ENCODE data around the gene ARID1A.
"Not testable (repeated sequence)": the region's sequence is repeated elsewhere in the genome, so short reads cannot be mapped to it uniquely, and the experiment has no call there.

The ARID1A gene

GRCh38 chr1:26789931-26790330 is 94.1 kb downstream of the ARID1A start:
- DNase-seq = no peak

- no peak for DNase-seq
Measured at GRCh38 chr1:26790551-26790953, 94.7 kb downstream of the ARID1A start.

- DNase-seq = no peak
Measured at GRCh38 chr1:26791148-26791547, 95.3 kb downstream of the ARID1A start.

- no peak for DNase-seq
Measured at GRCh38 chr1:26791626-26792025, 95.8 kb downstream of the ARID1A start.

- no peak for DNase-seq
Measured at GRCh38 chr1:26792924-26793323, 97.1 kb downstream of the ARID1A start.

- no peak for DNase-seq
Measured at GRCh38 chr1:26794391-26794790, 98.6 kb downstream of the ARID1A start.

- no peak for DNase-seq
Measured at GRCh38 chr1:26797627-26798026, 101.8 kb downstream of the ARID1A start.

GRCh38 chr1:26799479-26800142 is 103.8 kb downstream of the ARID1A start:
- DNase-seq = peak; percentile 53

- DNase-seq = not testable (repeated sequence)
Measured at GRCh38 chr1:26803932-26804331, 108.1 kb downstream of the ARID1A start.

- DNase-seq = peak; percentile 64
Measured at GRCh38 chr1:26810105-26810504, 114.3 kb downstream of the ARID1A start.

GRCh38 chr1:26811057-26811456 is 115.2 kb downstream of the ARID1A start:
- peak; percentile 52 for DNase-seq

GRCh38 chr1:26811708-26812107 is 115.9 kb downstream of the ARID1A start:
- no peak for DNase-seq

- no peak for DNase-seq
Measured at GRCh38 chr1:26814377-26814776, 118.6 kb downstream of the ARID1A start.

GRCh38 chr1:26814893-26815292 is 119.1 kb downstream of the ARID1A start:
- no peak for DNase-seq

GRCh38 chr1:26820784-26821269 is 125.0 kb downstream of the ARID1A start:
- no peak for DNase-seq

- no peak for DNase-seq
Measured at GRCh38 chr1:26822737-26823395, 127.1 kb downstream of the ARID1A start.

GRCh38 chr1:26824731-26825130 is 128.9 kb downstream of the ARID1A start:
- no peak for DNase-seq

GRCh38 chr1:26826261-26827105 is 130.7 kb downstream of the ARID1A start, which contains the start of gene ZDHHC18:
TSS of gene ZDHHC18 (plus strand) at chr1:26826688. CDS start at chr1:26826805, 117 bp downstream.
- DNase-seq = peak; percentile 50

- no peak for DNase-seq
Measured at GRCh38 chr1:26827106-26827604, 131.3 kb downstream of the ARID1A start.

- no peak for DNase-seq
Measured at GRCh38 chr1:26827663-26828062, 131.8 kb downstream of the ARID1A start.

GRCh38 chr1:26828411-26828991 is 132.7 kb downstream of the ARID1A start:
- no peak for DNase-seq

GRCh38 chr1:26829184-26829911 is 133.5 kb downstream of the ARID1A start:
- no peak for DNase-seq
